ENCODE results near the gene SPP2. TPM values are rescaled to one million over a fixed set of nuclear protein-coding genes. Genes with fewer than 3 reads are reported as not detected.

Gene SPP2, protein sequence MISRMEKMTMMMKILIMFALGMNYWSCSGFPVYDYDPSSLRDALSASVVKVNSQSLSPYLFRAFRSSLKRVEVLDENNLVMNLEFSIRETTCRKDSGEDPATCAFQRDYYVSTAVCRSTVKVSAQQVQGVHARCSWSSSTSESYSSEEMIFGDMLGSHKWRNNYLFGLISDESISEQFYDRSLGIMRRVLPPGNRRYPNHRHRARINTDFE
- not detected for polyA plus RNA-seq (2013, experiment 1 of 2; ENCODE audit: insufficient read length)
- polyA plus RNA-seq (2013, experiment 2 of 2; ENCODE audit: insufficient read length), result not detected

DNA sequence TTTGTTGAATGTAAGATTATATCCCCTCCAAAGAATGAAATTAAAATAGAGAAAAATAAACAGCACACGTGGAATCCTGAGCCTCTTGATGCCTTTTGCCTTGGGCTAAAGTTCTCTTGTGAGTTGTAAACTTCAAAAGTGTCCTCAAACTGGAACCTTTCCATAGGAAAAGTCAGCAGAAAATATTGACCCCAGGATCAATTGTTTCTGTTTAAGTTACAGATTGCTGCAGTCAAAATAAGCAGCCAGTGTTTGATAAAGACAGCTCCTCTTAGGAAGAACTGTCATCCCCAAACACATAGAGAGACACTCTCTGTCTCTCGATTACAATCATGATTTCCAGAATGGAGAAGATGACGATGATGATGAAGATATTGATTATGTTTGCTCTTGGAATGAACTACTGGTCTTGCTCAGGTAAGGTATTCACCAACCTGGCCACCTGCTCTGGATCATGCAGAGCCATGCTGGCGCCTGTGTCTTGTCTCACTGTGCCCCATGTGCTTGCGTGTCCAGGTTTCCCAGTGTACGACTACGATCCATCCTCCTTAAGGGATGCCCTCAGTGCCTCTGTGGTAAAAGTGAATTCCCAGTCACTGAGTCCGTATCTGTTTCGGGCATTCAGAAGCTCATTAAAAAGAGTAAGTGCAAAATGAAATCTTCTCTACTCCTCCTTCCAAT, at the start of gene SPP2:
Gene SPP2 (plus strand): TSS at position 248 of the 681 bp plus-strand sequence. CDS start 85 bp downstream, at position 333.
- DNase-seq, result no peak

DNA sequence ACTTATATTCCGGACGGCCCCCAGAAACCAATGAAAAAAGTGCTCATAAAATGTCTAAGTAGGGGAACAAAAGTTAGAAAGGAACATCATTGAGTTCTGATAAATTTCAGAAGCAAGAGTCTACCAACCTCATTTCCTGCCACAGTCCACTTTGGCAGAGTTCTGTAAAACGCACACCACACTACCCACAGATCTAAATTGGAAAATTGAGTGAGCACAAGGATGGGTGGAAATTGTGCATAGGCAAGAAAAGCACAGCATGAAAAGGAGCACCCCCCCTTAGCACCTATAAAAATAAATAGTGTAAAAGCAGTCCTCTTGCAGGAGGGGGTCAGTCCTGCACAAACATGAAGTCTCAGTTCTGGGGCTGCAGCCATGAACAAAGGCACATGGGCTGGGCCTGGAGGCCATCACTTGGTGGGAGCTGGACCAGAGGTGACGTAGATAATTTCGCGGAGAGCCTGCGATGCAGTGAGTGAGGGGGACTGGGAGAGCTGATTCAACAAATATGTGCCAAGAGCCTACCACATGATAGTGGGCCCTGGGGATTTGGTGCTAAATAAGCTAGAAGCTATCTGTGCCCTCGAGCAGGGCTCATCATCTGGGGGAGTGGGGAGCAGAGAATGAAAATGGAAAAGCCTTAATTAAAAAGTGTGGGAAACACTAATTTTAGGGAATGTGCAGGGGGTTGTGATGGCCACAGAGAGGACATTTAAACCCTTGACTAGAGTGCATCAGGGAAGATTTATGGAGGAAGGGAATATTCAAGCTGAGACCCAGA, 48.9 kb upstream of the SPP2 start:
- DNase-seq, result no peak

DNA sequence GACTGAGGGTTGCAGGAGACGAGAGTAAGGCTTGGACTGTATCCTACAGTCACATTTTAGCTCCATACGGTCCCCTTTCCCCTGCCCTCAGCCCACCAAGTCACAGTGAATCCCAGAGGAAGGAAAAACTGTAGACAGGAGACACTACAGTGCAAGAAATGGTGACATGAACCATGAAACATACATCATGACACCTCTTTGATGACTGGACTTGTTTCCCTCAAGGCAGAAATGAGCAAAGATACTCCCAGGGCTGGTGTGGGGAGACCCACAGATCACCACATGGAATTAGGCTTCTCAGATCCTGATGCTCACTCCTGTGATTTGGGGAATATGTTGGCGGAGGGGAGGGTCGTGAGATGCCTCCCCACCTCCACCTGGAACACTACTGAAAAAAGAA, 48.2 kb upstream of the SPP2 start:
- DNase-seq, result no peak

GRCh38 chr2:234003972-234004617, 46.4 kb upstream of the SPP2 start:
- peak; percentile 88 for DNase-seq

GRCh38 chr2:234005126-234005525, 45.4 kb upstream of the SPP2 start:
- DNase-seq, result no peak

- no peak for DNase-seq
Observed at GRCh38 chr2:234006501-234006900, 44.0 kb upstream of the SPP2 start.

GRCh38 chr2:234014427-234014826, 36.1 kb upstream of the SPP2 start:
- DNase-seq, result no peak

GRCh38 chr2:234015861-234016260, 34.6 kb upstream of the SPP2 start:
- DNase-seq, result no peak

DNA sequence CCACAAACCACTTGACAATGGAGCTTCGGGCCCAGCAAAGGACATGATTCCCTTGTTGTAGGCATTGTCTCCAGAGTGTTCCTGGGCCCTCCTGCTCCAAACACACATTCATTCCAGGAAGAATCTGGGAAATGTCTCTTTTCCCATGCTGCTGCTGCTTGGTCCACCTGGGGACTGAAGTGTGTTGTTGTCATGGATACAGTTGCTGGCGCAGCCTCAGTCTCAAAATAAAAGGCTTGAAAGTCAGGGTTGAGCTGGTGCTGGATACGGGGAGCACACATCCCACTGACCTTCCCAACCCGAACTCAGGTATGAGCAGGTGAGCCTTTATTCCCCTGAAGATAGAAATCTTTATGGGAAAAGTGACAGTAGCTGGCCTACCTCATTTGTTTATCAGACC, 30.6 kb upstream of the SPP2 start:
- no peak for DNase-seq

DNA sequence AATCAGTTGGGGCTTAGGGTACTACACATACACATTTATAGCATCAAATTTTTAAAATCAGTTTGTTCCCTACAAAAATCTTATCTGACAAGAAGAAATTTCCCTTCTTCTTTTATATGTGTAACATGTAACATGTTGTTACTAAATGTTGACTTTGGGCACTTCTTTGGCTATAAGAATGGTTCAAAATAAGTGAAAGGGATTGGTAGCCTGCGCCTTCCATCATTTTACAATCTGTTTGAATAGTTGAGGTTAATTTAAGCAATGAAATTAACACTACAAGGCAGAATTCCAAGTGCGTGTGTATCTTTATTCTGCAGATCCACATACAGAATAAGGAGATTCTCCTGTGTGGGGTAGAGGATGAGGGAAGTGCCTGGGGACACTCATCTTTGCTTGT, 30.2 kb upstream of the SPP2 start:
- no peak for DNase-seq

- no peak for DNase-seq
Observed at GRCh38 chr2:234022424-234022823, 28.1 kb upstream of the SPP2 start.

DNA sequence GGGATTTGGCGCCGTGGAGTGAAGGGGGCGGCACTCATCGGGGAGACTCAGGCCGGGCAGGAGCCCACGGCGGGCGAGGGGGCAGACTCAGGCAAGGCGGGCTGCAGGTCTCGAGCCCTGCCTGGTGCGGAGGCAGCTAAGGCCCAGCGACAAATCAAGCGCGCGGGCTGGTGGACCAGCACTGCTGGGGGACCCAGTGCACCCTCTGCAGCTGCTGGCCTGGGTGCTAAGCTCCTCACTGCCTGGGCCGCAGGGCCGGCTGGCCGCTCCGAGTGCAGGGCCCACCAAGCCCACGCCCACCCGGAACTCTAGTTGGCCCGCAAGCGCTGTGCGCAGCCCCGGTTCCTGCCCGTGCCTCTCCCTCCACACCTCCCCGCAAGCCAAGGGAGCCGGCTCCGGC, 26.2 kb upstream of the SPP2 start:
- DNase-seq, result no peak

- DNase-seq, result no peak
Observed at GRCh38 chr2:234025466-234025865, 25.0 kb upstream of the SPP2 start.

DNA sequence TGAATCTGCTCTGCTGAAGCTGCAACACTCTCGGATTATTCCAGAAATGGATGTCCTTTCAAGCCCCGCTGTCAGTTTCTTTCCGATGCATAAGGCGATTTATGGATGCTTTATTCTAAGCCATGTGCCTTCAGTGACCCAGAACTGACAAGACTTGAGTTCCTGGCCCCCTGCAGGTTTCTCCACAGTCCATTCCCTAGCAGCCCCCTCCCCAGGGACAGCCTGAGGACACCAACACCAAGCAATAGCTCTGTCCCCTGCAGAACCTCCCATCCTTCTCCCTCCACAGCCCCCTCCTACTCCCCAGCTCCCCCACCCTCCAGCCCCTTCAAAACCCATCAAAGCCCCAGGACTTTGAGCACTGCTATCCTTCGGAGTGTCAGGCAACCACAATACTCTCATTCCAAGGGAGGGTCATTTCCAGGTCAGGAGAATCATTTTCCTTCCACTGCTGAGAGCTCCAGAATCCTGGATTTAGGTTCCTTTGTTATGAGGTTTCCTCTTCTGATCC, 24.6 kb upstream of the SPP2 start:
- DNase-seq, result peak; percentile 53

DNA sequence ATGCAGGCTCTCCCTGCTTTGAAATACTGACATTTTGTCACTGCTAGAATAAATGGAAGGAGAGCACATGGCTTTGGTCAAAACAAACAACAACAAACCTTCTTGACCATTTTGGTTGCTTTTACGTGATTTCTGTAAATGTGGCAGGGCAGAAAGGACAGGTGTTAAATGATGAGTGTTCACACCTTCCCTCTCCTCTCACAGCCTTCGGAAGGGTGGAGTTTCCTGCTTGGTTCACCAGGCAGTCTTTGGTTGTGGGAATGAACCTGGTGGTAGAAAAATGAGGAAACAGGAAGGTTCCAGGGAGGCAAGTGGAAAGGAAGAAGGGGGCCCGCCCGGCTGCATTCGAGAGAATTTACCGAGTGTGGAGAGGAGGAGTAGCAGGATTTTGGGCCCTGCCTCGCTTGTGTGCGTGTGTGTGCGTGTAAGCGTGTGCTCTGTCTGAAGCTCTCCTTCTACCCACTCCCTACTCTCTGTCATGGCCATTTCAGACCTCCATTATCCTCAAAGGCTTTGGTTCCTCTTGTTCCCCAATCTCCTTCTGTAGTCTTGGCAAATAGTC, 23.7 kb upstream of the SPP2 start:
- DNase-seq, result no peak

- DNase-seq, result no peak
Observed at GRCh38 chr2:234027641-234028040, 22.9 kb upstream of the SPP2 start.

GRCh38 chr2:234029150-234029733, 21.3 kb upstream of the SPP2 start:
- peak; percentile 13 for DNase-seq

GRCh38 chr2:234031207-234031606, 19.3 kb upstream of the SPP2 start:
- DNase-seq, result peak; percentile 26

DNA sequence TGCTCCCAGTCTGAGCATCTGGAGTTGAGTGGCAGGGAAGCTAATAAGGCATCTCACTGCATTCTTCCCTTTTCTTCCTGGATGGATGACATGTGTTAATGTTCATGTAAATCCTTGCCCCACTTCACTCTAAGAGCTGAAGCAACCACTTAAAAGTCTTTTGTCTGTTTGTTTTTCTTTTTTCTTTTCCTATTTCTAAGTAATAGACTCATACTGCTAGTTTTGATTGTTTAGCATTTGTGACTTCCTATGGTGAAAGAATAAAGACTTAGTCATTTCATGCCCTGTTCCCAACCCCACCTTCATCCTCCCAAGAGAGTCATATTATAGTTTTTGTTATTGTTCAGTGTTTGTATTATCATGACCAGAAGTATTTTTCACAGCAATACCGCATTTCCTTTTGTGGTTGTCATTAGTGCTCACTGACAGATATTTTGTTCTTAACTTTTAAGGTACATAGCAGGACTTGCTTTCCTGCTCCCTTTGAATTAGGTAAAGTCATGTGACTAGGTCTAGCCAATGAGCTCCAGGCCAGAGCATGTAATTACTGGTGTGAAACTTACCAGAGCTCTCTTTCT, 18.1 kb upstream of the SPP2 start:
- DNase-seq, result peak; percentile 72

DNA sequence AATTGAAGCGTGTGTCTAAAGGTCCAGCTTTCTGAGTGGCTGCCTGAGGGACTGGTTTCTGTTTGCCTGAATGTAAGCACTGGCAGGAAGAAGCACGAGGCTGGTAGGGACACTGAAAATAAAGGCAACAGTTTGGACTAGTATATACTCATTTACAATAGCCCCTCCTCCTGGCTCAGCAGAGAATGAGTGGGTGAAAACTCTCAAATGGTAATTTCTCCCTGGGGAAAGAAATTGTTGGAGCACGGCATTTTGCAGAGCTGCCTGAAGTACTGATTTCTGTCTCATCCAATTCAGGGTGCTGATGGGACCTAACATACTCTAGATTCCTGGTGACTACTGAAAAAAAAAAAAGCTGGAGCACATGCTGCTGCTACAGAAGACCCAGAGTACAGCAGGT, 17.3 kb upstream of the SPP2 start:
- no peak for DNase-seq

GRCh38 chr2:234033885-234034284, 16.6 kb upstream of the SPP2 start:
- DNase-seq, result no peak

All from fibroblast of skin of abdomen (primary cell).